ENCODE data around the gene LAMA3.

LAMA3 gene

GRCh38 chr18:23857756-23858155 lies 168.5 kb downstream of the LAMA3 start:
- TF ChIP-seq ZNF530 (tag by site-specific recombination; IDR thresholded peaks at IDR 0.05; ENCODE audit: low read depth) (no peak), ZNF391 (tag by site-specific recombination; IDR thresholded peaks at IDR 0.05; ENCODE audit: borderline replicate concordance, low read depth) (no peak), ZNF513 (tag by site-specific recombination; IDR thresholded peaks at IDR 0.05) (no peak), ZNF10 (tag by site-specific recombination; IDR thresholded peaks at IDR 0.05) (no peak), KLF9 (tag by site-specific recombination; IDR thresholded peaks at IDR 0.05; ENCODE audit: low read depth) (no peak), KLF10 (tag by site-specific recombination; IDR thresholded peaks at IDR 0.05) (no peak), MEIS1 (CRISPR knock-in tag; IDR thresholded peaks at IDR 0.05; ENCODE audit: borderline replicate concordance) (no peak), ZNF211 (tag by site-specific recombination; IDR thresholded peaks at IDR 0.05; ENCODE audit: low read depth) (no peak), ZNF48 (tag by site-specific recombination; IDR thresholded peaks at IDR 0.05) (no peak), ZNF362 (tag by site-specific recombination; IDR thresholded peaks at IDR 0.05) (no peak), ZNF626 (tag by site-specific recombination; IDR thresholded peaks at IDR 0.05) (no peak), ZNF600 (tag by site-specific recombination; IDR thresholded peaks at IDR 0.05) (no peak), ZNF645 (tag by site-specific recombination; IDR thresholded peaks at IDR 0.05) (no peak), ZNF768 (tag by site-specific recombination; IDR thresholded peaks at IDR 0.05) (no peak), ZNF561 (tag by site-specific recombination; IDR thresholded peaks at IDR 0.05; ENCODE audit: borderline replicate concordance) (no peak), ZBTB20 (tag by site-specific recombination; IDR thresholded peaks at IDR 0.05) (no peak), ZNF777 (tag by site-specific recombination; IDR thresholded peaks at IDR 0.05; ENCODE audit: borderline replicate concordance) (no peak)
- POLR2A ChIA-PET = no interaction called here
- H3K4me3 ChIP-seq (ENCODE audit: low read depth, low read length) = no peak overlapping the region
- H3K9me3 ChIP-seq (ENCODE audit: control insufficient read depth, insufficient read depth, low read depth, low read length) = no peaks in the 10 kb centered on the region
- CTCF ChIA-PET = interaction anchor here (0.6 to 1.4 kb wide), 2 partner anchors 14 to 277 kb away, joined by 3 read pairs; no protein-coding TSS in a partner anchor
- H3K36me3 ChIP-seq (ENCODE audit: control insufficient read depth in 2 of 2, insufficient read depth in 1 of 2, low read length in 2 of 2) = peaks cover 4 to 43% of the 10 kb centered on the region in 2 experiments; a peak in 2 of 3 replicates
- no peaks in the 10 kb centered on the region for H3K4me1 ChIP-seq (ENCODE audit: control insufficient read depth, insufficient read depth, low read length)
- H3K27ac ChIP-seq (ENCODE audit: extremely low read depth, low read depth, low read length) = no peak overlapping the region

GRCh38 chr18:23859466-23860336 lies 170.4 kb downstream of the LAMA3 start:
- Histone ChIP-seq H3K4me3 (ENCODE audit: low read depth, low read length) (no peak overlapping the region), H3K9me3 (ENCODE audit: control insufficient read depth, insufficient read depth, low read depth, low read length) (no peaks in the 10 kb centered on the region), H3K4me1 (ENCODE audit: control insufficient read depth, insufficient read depth, low read length) (no peaks in the 10 kb centered on the region), H3K36me3 (ENCODE audit: control insufficient read depth in 2 of 2, insufficient read depth in 1 of 2, low read length in 2 of 2) (peaks cover 7 to 48% of the 10 kb centered on the region in 2 experiments; a peak in 2 of 3 replicates), H3K27ac (ENCODE audit: extremely low read depth, low read depth, low read length) (no peak overlapping the region)
- no peak for TF ChIP-seq HOXD13 (CRISPR knock-in tag; IDR thresholded peaks at IDR 0.05; ENCODE audit: borderline replicate concordance)
- TF ChIP-seq ZNF580 (tag by site-specific recombination; IDR thresholded peaks at IDR 0.05) = no peak
- TF ChIP-seq ZNF521 (tag by site-specific recombination; IDR thresholded peaks at IDR 0.05) = no peak
- ChIA-PET CTCF (interaction anchor here (0.7 kb wide), 1 partner anchor 538 kb away, joined by 3 read pairs; no protein-coding TSS in a partner anchor), POLR2A (no interaction called here)
